Neuronal stem cell (in vitro differentiated cells): Measurements from ENCODE around the gene GPHN.
"Not testable (repeated sequence)": the region's sequence is repeated elsewhere in the genome, so short reads cannot be mapped to it uniquely, and the experiment has no call there.

Experiments
- DNase-seq: peaks from one replicate; pipeline ENCODE4 v3.0.0-alpha.2; 2013; ENCODE audit warnings: low spot score
- H2AFZ ChIP-seq: one replicate; pipeline ENCODE4 v1.6.1; 2013; ENCODE audit warnings: mild to moderate bottlenecking, low read length, inconsistent platforms
- H2AK5ac ChIP-seq: 2 replicates; pipeline ENCODE4 v1.6.1; 2013; ENCODE audit warnings: low read depth, mild to moderate bottlenecking, inconsistent platforms, low read length, moderate library complexity, mixed read lengths
- H2BK120ac ChIP-seq: 2 replicates; pipeline ENCODE4 v1.6.1; 2013; ENCODE audit warnings: low read depth, mild to moderate bottlenecking, inconsistent platforms, low read length, moderate library complexity, mixed read lengths
- H2BK12ac ChIP-seq: one replicate; pipeline ENCODE4 v1.6.1; 2013; ENCODE audit warnings: low read length, inconsistent platforms
- H2BK15ac ChIP-seq: 2 replicates; pipeline ENCODE4 v1.6.1; 2013; ENCODE audit warnings: mild to moderate bottlenecking, low read length, inconsistent platforms, mixed read lengths
- H2BK5ac ChIP-seq: one replicate; pipeline ENCODE4 v1.6.1; 2013; ENCODE audit warnings: inconsistent platforms, mild to moderate bottlenecking, low read length, moderate library complexity
- H3K14ac ChIP-seq: one replicate; pipeline ENCODE4 v1.6.1; 2013; ENCODE audit warnings: low read length, inconsistent platforms
- H3K18ac ChIP-seq: 2 replicates; pipeline ENCODE4 v1.6.1; 2013; ENCODE audit warnings: low read length, inconsistent platforms
- H3K23ac ChIP-seq: 2 replicates; pipeline ENCODE4 v1.6.1; 2013; ENCODE audit warnings: low read depth, mild to moderate bottlenecking, mixed read lengths, low read length, inconsistent platforms; ENCODE audit not compliant: poor library complexity
- H3K27ac ChIP-seq: replicated peaks from 3 replicates; pipeline ENCODE4 v1.5.1; 2013; ENCODE audit warnings: low read length, inconsistent platforms
- H3K27me3 ChIP-seq, 3 experiments: 2 replicates each; pipeline ENCODE4 v1.6.1; 2013; ENCODE audit warnings: low read length in 3 of 3, mild to moderate bottlenecking in 2 of 3, inconsistent platforms in 1 of 3, low read depth in 1 of 3, mixed read lengths in 1 of 3, moderate library complexity in 1 of 3; ENCODE audit not compliant: control insufficient read depth in 3 of 3, insufficient read depth in 3 of 3
- H3K36me3 ChIP-seq, 2 donors: replicated peaks in 1 of 2; 2 replicates each; pipeline ENCODE4 v1.6.1; 2013; ENCODE audit warnings: low read length in 2 of 2; ENCODE audit not compliant: control insufficient read depth in 2 of 2, insufficient read depth in 2 of 2
- H3K4ac ChIP-seq: 2 replicates; pipeline ENCODE4 v1.6.1; 2013; ENCODE audit warnings: inconsistent platforms, mild to moderate bottlenecking, low read length, moderate library complexity
- H3K4me1 ChIP-seq, 2 donors: 1 replicate in 1 of 2; 2 replicates in 1 of 2; pipeline ENCODE4 v1.6.1; 2013; ENCODE audit warnings: low read length in 2 of 2, low read depth in 1 of 2; ENCODE audit not compliant: control insufficient read depth in 2 of 2, insufficient read depth in 1 of 2
- H3K4me2 ChIP-seq: one replicate; pipeline ENCODE4 v1.6.1; 2013; ENCODE audit warnings: mild to moderate bottlenecking, low read length, inconsistent platforms; ENCODE audit not compliant: insufficient read depth, poor library complexity, severe bottlenecking
- H3K4me3 ChIP-seq, 2 donors: 2 replicates each; pipeline ENCODE4 v1.5.1; 2013; ENCODE audit warnings: low read length in 2 of 2, mild to moderate bottlenecking in 2 of 2, inconsistent platforms in 1 of 2, moderate library complexity in 1 of 2
- H3K79me1 ChIP-seq: one replicate; pipeline ENCODE4 v1.6.1; 2013; ENCODE audit warnings: low read depth, mild to moderate bottlenecking, inconsistent platforms, low read length, moderate library complexity
- H3K9ac ChIP-seq: one replicate; pipeline ENCODE4 v1.6.1; 2013; ENCODE audit warnings: mild to moderate bottlenecking, low read depth, low read length, inconsistent platforms; ENCODE audit not compliant: poor library complexity
- H3K9me3 ChIP-seq, 2 donors: replicated peaks in 1 of 2; 2 replicates each; pipeline versions ENCODE3 to v1.6.1; 2013; ENCODE audit warnings: low read length in 2 of 2, mild to moderate bottlenecking in 2 of 2, inconsistent platforms in 1 of 2, low read depth in 1 of 2, mixed read lengths in 1 of 2, moderate library complexity in 1 of 2; ENCODE audit not compliant: control insufficient read depth in 2 of 2, insufficient read depth in 1 of 2
- H4K8ac ChIP-seq: one replicate; pipeline ENCODE4 v1.6.1; 2013; ENCODE audit warnings: low read depth, mild to moderate bottlenecking, inconsistent platforms, low read length, moderate library complexity
- H4K91ac ChIP-seq: one replicate; pipeline ENCODE4 v1.6.1; 2013; ENCODE audit warnings: low read length, low read depth, mild to moderate bottlenecking, inconsistent platforms; ENCODE audit not compliant: poor library complexity
- WGBS, 2 donors: extraction: QIAGEN DNeasy Blood & Tissue Kit; methylation state at CpG; one replicate each; pipeline ENCODE4 v1.1.7; 2013; ENCODE audit warnings: missing lambda C conversion rate in 2 of 2, mixed read lengths in 1 of 2; ENCODE audit not compliant: insufficient read length in 2 of 2, insufficient replicate concordance in 1 of 2; ENCODE audit errors: extremely low coverage in 2 of 2; 5-methylcytosine and 5-hydroxymethylcytosine counted together

The GPHN gene

DNA sequence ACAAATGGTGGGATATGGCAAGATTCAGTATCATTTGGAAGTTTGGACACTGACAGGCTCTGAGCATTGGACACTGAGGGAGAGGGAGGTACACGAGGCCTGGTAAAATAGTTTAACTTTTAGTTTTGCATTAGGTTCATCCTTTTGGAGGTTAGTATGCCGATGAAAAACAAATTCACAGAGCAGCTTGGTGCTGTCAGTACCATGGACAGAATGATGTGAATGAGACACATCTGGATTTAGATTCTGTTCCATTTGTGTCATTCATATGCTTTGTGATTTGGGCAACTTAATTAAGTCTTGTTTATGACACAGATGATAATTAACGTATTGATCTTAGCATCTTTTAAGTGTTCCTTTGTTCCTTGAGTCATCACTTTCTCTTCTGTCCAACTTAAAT lies 33.7 kb downstream of the GPHN start:
- no CpG with 5 or more reads among the region's 3 CpGs for WGBS, 2 donors
- H3K36me3 ChIP-seq, result no peaks in the 10 kb centered on the region
- DNase-seq, result no peak
- no peak overlapping the region for H4K91ac ChIP-seq
- H3K27me3 ChIP-seq, result no peaks in the 10 kb centered on the region
- H2AK5ac ChIP-seq, result no peak overlapping the region
- no peak overlapping the region for H2BK12ac ChIP-seq
- H2BK15ac ChIP-seq, result no peak overlapping the region
- no peak overlapping the region for H2BK5ac ChIP-seq
- H3K4me2 ChIP-seq, result no peak overlapping the region
- no peak overlapping the region for H3K27ac ChIP-seq
- no peak overlapping the region for H2AFZ ChIP-seq
- no peak overlapping the region for H3K23ac ChIP-seq
- H3K9me3 ChIP-seq, result peaks cover 0 to 4% of the 10 kb centered on the region in 2 donors
- H3K14ac ChIP-seq, result no peak overlapping the region
- no peak overlapping the region for H4K8ac ChIP-seq
- H3K18ac ChIP-seq, result no peak overlapping the region
- no peak overlapping the region for H3K4ac ChIP-seq
- no peak overlapping the region for H3K4me3 ChIP-seq
- no peaks in the 10 kb centered on the region for H3K4me1 ChIP-seq
- H3K9ac ChIP-seq, result no peak overlapping the region
- H2BK120ac ChIP-seq, result no peak overlapping the region
- peaks cover 2% of the 10 kb centered on the region for H3K79me1 ChIP-seq

DNA sequence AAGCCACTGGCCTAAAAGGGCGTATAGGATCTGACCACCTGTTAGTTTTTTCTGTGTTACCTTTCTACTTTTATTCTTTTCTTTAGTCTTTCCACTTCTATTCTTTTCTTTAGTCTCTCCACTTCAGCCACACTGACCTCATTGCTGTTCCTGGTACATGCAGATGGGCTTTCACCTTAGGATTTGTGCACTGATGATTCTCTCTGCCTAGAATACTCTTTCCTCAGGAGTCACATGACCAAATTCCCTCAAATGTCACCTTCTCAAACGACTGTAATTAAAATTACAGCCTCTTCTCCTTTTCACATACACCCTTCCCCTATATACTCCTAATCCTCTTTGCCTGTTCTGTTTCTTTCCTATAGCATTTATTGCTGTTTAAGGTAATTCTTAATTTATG lies 36.0 kb downstream of the GPHN start:
- H3K79me1 ChIP-seq, result peaks cover 2% of the 10 kb centered on the region

DNA sequence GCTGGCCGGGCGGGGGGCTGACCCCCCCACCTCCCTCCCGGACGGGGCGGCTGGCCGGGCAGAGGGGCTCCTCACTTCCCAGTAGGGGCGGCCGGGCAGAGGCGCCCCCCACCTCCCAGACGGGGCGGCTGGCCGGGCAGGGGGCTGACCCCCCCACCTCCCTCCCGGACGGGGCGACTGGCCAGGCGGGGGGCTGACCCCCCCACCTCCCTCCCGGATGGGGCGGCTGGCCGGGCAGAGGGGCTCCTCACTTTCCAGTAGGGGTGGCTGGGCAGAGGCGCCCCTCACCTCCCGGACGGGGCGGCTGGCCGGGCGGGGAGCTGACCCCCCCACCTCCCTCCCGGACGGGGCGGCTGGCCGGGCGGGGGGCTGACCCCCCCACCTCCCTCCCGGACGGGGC lies 37.2 kb downstream of the GPHN start:
- no CpG with 5 or more reads among the region's 32 CpGs for WGBS, 2 donors
- not testable (repeated sequence) for H3K79me1 ChIP-seq, H2AK5ac ChIP-seq, DNase-seq, H3K18ac ChIP-seq, H3K4me3 ChIP-seq, H2BK12ac ChIP-seq, H4K91ac ChIP-seq, H3K27ac ChIP-seq, H3K4me1 ChIP-seq, H3K14ac ChIP-seq, H3K23ac ChIP-seq, H2BK15ac ChIP-seq, H3K27me3 ChIP-seq, H2AFZ ChIP-seq, H2BK120ac ChIP-seq, H4K8ac ChIP-seq, H3K36me3 ChIP-seq, H3K9ac ChIP-seq, H2BK5ac ChIP-seq, H3K4me2 ChIP-seq, H3K4ac ChIP-seq
- peaks cover 0 to 16% of the 10 kb centered on the region in 2 donors for H3K9me3 ChIP-seq

More for the DNA sequence above, 36.0 kb downstream of the GPHN start:
- H3K4me3 ChIP-seq, result no peak overlapping the region
- H3K36me3 ChIP-seq, result no peaks in the 10 kb centered on the region
- no peak overlapping the region for H2BK15ac ChIP-seq
- H3K9me3 ChIP-seq, result peaks cover 0 to 16% of the 10 kb centered on the region in 2 donors
- no peak overlapping the region for H2AK5ac ChIP-seq
- no peak overlapping the region for H4K8ac ChIP-seq
- no peak overlapping the region for H3K18ac ChIP-seq
- no peaks in the 10 kb centered on the region for H3K27me3 ChIP-seq
- no peak overlapping the region for H3K14ac ChIP-seq
- H2AFZ ChIP-seq, result no peak overlapping the region
- H3K4ac ChIP-seq, result no peak overlapping the region
- H2BK5ac ChIP-seq, result no peak overlapping the region
- no peak overlapping the region for H2BK12ac ChIP-seq
- no peak overlapping the region for H3K27ac ChIP-seq
- no CpG with 5 or more reads among the region's 2 CpGs for WGBS, 2 donors
- no peak overlapping the region for H3K9ac ChIP-seq
- H3K23ac ChIP-seq, result no peak overlapping the region
- DNase-seq, result no peak
- no peak overlapping the region for H4K91ac ChIP-seq
- H3K4me2 ChIP-seq, result no peak overlapping the region
- no peak overlapping the region for H2BK120ac ChIP-seq
- no peaks in the 10 kb centered on the region for H3K4me1 ChIP-seq

DNA sequence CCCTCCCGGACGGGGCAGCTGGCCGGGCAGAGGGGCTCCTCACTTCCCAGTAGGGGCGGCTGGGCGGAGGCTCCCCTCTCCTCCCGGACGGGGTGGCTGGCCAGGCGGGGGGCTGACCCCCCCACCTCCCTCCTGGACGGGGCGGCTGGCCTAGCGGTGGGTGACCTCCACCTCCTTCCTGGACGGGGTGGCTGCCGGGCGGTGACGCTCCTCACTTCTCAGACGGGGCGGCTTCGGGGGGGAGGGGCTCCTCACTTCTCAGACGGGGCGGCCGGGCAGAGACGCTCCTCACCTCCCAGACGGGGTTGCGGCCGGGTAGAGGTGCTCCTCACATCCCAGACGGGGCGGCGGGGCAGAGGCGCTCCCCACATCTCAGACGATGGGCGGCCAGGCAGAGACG lies 37.8 kb downstream of the GPHN start:
- DNase-seq, result not testable (repeated sequence)

More for the DNA sequence above, 37.8 kb downstream of the GPHN start:
- H2AK5ac ChIP-seq, H2BK120ac ChIP-seq, H3K9ac ChIP-seq, H3K36me3 ChIP-seq, H4K8ac ChIP-seq, H2BK12ac ChIP-seq, H3K79me1 ChIP-seq, H3K4me2 ChIP-seq, H4K91ac ChIP-seq, H3K27me3 ChIP-seq, H3K14ac ChIP-seq, H3K23ac ChIP-seq, H2AFZ ChIP-seq, H3K27ac ChIP-seq, H3K4me1 ChIP-seq, H2BK15ac ChIP-seq, H3K4ac ChIP-seq, H3K4me3 ChIP-seq, H2BK5ac ChIP-seq, H3K18ac ChIP-seq: not testable (repeated sequence)
- WGBS, 2 donors, result no CpG with 5 or more reads among the region's 32 CpGs
- peaks cover 0 to 16% of the 10 kb centered on the region in 2 donors for H3K9me3 ChIP-seq
